Measurements from ENCODE around the gene HOXD11.

HOXD11 gene

DNA sequence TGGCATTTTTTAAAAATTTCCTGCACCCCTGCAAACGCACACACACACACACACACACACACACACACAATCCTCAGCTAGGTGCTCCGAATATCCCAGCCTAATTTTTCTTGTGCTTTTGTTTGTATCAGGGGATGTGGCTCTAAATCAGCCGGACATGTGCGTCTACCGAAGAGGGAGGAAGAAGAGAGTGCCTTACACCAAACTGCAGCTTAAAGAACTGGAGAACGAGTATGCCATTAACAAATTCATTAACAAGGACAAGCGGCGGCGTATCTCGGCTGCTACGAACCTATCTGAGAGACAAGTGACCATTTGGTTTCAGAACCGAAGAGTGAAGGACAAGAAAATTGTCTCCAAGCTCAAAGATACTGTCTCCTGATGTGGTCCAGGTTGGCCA, 12.7 kb upstream of the HOXD11 start:
- no peak for DNase-seq

GRCh38 chr2:176095421-176095820, 11.7 kb upstream of the HOXD11 start:
- no peak for DNase-seq

DNA sequence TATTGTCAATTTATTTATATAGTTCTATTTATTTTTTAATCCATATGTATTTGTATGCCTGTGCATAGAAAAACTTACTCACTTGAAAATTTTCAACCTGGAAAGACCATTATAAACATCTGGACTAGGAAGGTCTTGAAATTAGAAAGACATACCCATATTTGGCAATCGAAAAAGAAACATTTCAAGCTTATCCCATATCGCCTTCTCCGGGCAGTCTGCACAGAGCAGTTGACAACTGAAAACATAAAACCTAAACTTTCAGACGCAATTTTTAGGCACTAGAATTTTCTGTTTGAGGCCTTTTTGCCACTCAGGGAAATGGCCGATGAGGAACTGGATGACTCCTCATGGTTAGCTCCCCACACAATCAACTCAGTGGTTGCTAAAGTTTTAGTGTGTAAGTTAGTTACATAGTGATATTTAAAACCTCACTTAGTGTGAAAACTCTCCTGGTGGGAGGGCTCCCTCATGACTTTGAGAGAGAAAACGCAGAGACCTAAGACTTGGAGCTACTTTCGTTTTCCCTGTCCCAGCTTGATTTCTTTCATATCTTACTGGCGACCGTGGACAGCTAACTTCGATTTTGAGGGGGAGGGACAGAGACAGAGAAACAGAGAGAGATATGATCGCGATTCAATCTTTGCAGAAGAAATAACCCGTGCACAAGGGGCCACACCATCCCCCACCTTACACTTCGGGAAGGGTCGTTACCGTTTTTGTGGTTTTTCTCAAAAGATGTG, 10.7 kb upstream of the HOXD11 start:
- DNase-seq = no peak

DNA sequence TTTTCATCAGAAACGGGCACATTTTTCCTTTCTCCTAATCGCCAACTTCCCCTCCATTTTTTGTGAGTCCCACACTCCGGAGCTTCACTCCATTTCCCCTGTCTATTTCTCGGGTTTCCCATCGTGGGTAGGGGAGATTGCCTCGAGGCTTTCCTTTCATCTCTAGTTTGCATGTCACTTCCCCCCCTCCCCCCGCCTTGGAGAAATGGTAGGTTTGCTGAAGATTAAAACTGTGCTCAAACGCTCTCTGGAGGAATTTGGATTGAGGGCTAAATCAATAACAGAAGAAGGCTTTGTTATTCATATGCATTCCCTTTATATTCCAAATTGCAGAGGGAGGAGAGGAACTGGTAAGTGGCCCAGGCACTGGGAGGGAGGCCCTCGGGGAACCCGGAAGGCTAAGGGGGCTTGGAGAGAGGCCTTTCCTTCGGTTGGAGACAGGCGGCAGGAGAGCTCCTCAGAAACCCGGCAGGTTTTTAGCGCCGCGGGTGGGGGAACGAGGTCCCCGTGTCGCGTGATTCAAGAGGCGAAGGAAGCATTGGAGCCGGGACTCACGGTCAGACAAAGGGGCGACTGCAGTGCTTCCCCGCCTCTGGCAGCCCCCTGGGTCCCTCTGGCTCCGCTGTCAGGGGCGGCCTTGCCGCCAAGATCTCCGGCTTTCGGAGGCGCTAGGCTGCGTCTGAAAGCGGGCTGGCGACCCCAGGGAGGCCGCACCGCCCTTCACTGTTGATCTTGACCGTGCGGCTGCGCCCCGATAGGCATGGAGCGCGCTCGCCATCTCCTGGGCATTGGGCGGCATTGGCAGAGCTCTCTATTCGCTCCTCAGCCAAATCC, 9.9 kb upstream of the HOXD11 start:
- peak; percentile 37 for DNase-seq

GRCh38 chr2:176097820-176098365, 9.2 kb upstream of the HOXD11 start:
- no peak for DNase-seq

GRCh38 chr2:176098366-176099158, 8.5 kb upstream of the HOXD11 start:
- no peak for DNase-seq

DNA sequence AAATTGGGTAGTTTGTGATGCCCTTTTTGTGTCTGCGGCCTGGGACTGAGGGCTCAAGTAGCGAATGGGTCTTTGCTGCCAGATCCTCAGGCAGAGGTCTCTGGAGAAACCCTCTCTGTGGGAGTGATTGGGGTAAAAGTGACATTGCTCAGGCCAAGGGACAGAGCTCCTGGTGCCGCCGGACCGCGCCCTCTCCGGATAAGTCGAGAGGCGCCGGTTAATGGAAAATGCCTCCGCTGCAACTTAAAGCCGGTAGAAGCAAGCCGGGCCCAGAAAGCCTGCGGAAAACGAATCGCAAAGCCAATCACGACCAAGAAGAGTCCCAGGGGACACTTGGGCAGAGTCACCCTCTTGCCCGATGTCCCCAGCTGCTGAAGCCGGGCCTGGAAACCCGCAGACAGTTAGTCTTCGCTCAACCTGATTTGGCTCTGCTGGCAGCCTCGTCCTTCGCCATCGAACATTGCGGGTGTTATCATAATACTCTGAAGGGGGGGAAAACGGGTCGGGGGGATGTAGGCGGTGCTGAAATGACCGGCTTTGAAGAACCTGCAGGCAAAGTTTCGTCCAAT, 7.8 kb upstream of the HOXD11 start:
- no peak for DNase-seq

DNA sequence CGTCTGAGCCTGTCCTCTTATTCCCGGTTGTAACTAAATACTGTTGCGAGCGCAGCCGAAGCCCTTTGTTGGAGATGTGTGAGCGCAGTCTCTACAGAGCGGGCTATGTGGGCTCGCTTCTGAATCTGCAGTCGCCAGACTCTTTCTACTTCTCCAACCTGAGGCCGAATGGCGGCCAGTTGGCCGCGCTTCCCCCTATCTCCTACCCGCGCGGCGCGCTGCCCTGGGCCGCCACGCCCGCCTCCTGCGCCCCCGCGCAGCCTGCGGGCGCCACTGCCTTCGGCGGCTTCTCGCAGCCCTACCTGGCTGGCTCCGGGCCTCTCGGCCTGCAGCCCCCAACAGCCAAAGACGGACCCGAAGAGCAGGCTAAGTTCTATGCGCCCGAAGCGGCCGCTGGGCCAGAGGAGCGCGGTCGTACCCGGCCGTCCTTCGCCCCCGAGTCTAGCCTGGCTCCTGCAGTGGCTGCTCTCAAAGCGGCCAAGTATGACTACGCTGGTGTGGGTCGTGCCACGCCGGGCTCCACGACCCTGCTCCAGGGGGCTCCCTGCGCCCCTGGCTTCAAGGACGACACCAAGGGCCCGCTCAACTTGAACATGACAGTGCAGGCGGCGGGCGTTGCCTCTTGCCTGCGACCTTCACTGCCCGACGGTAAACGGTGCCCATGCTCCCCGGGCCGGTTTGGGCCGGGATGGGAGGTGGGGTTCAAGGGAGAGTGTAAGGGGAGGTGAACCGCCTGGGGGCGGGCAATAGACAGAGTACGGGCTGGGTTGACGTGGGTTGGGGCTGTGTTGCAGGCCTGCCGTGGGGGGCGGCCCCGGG, 7.1 kb upstream of the HOXD11 start, which contains the start of gene HOXD12:
Gene HOXD12 (plus strand): TSS at position 68 of the 819 bp plus-strand sequence. CDS start 7 bp downstream, at position 75.
- no peak for DNase-seq

DNA sequence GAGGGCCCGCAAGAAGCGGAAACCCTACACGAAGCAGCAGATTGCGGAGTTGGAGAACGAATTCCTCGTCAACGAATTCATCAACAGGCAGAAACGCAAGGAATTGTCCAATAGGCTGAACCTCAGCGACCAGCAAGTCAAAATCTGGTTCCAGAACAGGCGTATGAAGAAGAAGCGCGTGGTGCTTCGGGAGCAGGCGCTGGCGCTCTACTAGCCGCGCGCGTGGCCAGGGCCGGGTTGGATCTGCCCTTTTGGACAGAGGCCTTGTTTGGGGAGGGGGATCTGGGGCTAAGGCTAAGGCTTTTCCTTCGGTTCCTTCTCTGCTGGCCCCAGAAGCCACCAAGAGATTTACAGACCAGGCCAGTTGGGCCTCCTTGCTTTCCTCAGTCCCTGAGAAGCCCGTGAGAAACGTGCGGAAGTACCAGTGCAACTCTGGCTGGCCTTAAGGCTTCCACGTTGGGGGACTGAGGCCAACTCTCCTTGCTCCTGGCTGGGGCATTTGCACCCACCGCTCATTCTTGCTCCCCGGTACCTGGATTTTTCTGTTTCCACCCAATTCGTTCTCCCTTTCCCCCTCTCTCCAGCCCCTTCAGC, 6.4 kb upstream of the HOXD11 start:
- DNase-seq = no peak

DNA sequence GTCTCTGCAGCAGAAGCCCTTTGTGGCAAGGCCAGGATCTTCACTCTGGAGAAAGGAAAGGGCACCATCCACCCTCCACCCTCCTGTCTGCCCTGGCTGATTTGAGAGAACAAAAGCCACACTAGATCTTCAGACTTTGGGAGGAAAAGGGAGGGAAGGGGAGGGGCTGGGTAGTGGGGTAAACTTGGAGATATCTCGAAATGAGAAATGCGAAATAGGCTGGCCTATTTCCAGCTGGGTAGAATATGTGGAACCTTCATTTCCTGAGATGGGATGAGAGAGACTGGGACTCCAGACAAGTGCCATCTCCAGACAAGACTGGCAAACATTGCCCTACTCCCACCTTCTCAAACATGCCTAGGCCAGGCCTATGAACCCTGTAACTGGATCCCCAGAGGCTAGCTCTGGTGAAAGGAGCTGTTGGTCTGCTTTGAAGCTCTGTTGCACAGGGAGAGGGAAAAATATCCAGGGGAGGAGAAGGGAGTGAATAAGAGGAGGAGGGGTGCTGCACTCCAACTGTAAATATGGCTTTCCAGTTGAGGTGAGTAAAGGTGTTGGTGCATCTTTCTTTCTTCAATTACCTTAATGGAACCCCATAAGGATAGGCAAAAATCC, 5.8 kb upstream of the HOXD11 start:
- DNase-seq = no peak

- DNase-seq = no peak
These were observed 5.2 kb upstream of the HOXD11 start for GRCh38 chr2:176101842-176102241.

GRCh38 chr2:176102309-176102866, 4.7 kb upstream of the HOXD11 start:
- DNase-seq = no peak

DNA sequence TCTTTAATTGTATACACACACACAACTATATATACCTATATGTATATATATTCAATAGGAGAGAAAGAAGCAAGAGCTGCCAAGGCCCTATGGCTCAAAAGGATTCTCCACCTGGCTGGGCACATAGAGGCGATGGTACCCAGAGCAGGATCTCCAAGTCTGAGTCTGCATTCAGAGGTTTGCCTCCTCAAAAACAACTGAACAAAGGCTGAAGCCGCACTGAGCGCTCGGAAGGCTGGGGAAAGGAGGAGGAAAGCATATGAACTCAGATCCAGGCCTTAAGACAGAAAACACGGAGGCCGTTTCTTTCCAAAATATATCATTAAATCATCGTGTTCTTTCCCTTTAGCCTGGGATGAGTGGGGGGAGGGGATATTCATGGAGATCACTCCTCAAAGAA, 3.9 kb upstream of the HOXD11 start:
- DNase-seq = no peak

GRCh38 chr2:176103742-176104315, 3.3 kb upstream of the HOXD11 start:
- no peak for DNase-seq

- no peak for DNase-seq
These were observed 2.6 kb upstream of the HOXD11 start for GRCh38 chr2:176104316-176105077.

- no peak for DNase-seq
These were observed 1.9 kb upstream of the HOXD11 start for GRCh38 chr2:176105078-176105729.

DNA sequence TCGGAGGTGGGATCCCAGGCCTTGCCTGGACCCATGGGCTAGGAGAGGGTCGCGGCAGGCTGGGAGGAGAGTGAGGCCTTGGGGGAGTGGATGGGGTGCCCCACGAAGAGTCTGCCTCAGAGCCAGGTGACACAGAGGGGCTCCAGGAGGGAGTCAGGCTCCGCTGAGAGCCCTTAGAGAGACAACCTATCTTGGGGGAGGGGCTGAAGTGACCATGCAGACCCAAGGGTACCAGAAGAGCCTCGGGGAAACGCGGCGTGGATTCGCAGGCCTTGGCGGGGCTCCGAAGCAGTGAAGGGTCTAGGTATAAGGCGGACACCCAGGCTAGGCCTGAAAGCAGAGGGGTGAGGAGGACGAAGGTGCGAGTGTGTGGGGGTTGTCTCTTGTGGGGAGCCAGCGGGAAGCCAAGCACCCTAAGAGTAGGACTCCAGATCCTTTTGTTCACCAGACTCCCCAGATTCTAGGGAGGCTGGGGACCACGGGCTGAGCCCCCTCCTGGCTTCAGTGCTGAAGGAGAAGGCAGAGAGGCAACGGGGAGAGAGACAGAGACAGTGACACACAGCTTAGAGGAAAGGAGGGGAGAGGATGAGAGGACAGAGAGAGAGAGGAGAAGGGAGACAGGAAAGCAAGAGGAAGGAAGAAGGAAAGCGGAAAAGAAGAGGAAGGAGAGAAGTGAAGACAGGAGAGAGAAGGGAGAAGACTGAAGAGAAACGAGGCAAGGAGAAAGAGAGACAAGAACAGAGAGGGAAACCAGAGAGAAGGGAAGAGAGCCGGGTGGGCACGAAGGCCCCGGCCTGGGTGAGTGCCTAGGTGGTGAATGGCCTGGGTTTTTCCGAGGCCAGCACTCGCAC, 1.1 kb upstream of the HOXD11 start:
- no peak for DNase-seq

- DNase-seq = no peak
These were observed 676 bp downstream of the HOXD11 start for GRCh38 chr2:176107731-176108181.

All from KG1 (cell line).